ENCODE data around the gene CENPH. TPM values are rescaled to one million over a fixed set of nuclear protein-coding genes. Genes with fewer than 3 reads are reported as not detected.

CENPH gene
- total and polyA plus RNA-seq, 2 of the 8 experiments (the other 6 are each of a cell fraction or from before 2014, with no cell fraction given) = 69.0 to 82.8 TPM

DNA sequence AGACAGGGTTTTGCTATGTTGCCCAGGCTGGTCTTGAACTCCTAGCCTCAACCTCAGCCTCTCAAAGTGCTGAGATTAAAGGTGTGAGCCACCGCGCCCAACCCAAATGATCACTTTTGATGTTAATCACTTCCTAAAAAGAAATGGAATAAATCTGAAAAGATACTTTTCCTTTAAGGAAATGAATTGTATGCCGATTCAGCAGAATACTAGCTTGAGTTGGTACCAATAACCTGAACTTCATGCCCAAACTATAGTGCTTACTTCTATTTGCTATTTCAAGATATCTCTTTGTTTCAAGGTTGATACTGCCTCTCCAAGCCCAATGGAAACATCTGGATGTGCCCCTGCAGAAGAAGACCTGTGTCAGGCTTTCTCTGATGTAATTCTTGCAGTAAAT lies 18.4 kb upstream of the CENPH start:
- WGBS, 2 experiments (ENCODE audit: extremely low coverage in 1 of 2, insufficient coverage in 1 of 2, insufficient read length in 1 of 2, insufficient replicate concordance in 2 of 2, low coverage in 1 of 2, low lambda C conversion rate in 2 of 2, missing lambda C conversion rate in 1 of 2) = 96% methylated on average over 3 of the region's 3 CpGs; no CpG with 5 or more reads in 1 of the 2 experiments
- H3K27me3 ChIP-seq (replicated peaks in 1 of 4; ENCODE audit: control insufficient read depth in 3 of 4, extremely low read depth in 1 of 4, insufficient read depth in 3 of 4, low read length in 3 of 4) = no peaks in the 10 kb centered on the region
- ChIA-PET POLR2A (ENCODE audit: partially characterized antibody) (interaction anchor here (1.2 to 8.1 kb wide), 4 partner anchors 9 to 55 kb away, joined by 3 to 128 read pairs (median 8); partner anchors contain the start of gene CENPH), CTCF (ENCODE audit: partially characterized antibody) (interaction anchor here (1.4 to 1.8 kb wide), 2 partner anchors 77 to 142 kb away, joined by 3 to 5 read pairs; partner anchors contain the start of gene SLC30A5)
- no peak overlapping the region for H2BK120ac ChIP-seq (replicated peaks; ENCODE audit: low read depth, low read length)
- no peak overlapping the region for H2AK5ac ChIP-seq (ENCODE audit: low read depth, low read length)
- peaks cover 8 to 37% of the 10 kb centered on the region in 2 experiments for H3K79me2 ChIP-seq (ENCODE audit: control insufficient read depth in 1 of 2, insufficient read depth in 2 of 2, low read length in 2 of 2)
- peaks cover 49 to 78% (median 69%) of the 10 kb centered on the region in 4 experiments for H3K36me3 ChIP-seq (ENCODE audit: control insufficient read depth in 2 of 4, insufficient read depth in 4 of 4, low read length in 3 of 4)
- peaks cover 4% of the 10 kb centered on the region; the same call in 1 of the 2 replicates for H3K23me2 ChIP-seq (ENCODE audit: low read depth, low read length)
- no peak overlapping the region for H3K4me3 ChIP-seq (ENCODE audit: extremely low read depth in 1 of 4, insufficient read depth in 2 of 4, low read depth in 3 of 4, low read length in 4 of 4)
- H2BK5ac ChIP-seq (ENCODE audit: low read depth, low read length) = no peak overlapping the region
- no peak overlapping the region for H2BK15ac ChIP-seq (ENCODE audit: low read length)
- H2BK20ac ChIP-seq (ENCODE audit: low read length) = no peak overlapping the region
- H4K20me1 ChIP-seq (replicated peaks in 1 of 2; ENCODE audit: control insufficient read depth in 1 of 2, insufficient read depth in 2 of 2, low read length in 2 of 2) = peaks cover 5 to 6% of the 10 kb centered on the region in 2 experiments
- H3K14ac ChIP-seq (ENCODE audit: insufficient read length) = no peak overlapping the region
- no peak overlapping the region for H4K8ac ChIP-seq (ENCODE audit: extremely low read depth, insufficient read depth, low read length)
- no peak overlapping the region for H3K23ac ChIP-seq (ENCODE audit: insufficient read length)
- H3K56ac ChIP-seq (replicated peaks; ENCODE audit: insufficient read length, low read depth, low read length) = no peak overlapping the region
- no peak overlapping the region for H2AFZ ChIP-seq (ENCODE audit: low read length)
- H3K18ac ChIP-seq (ENCODE audit: extremely low read depth, low read length) = no peak overlapping the region
- H4K91ac ChIP-seq (replicated peaks; ENCODE audit: insufficient read length, low read length) = no peak overlapping the region
- H3K4me2 ChIP-seq (ENCODE audit: insufficient read depth in 1 of 2, low read depth in 2 of 2, low read length in 2 of 2) = no peak overlapping the region
- H3K9me3 ChIP-seq (ENCODE audit: insufficient read depth in 2 of 2, low read depth in 1 of 2, low read length in 1 of 2) = no peaks in the 10 kb centered on the region
- H2BK12ac ChIP-seq (ENCODE audit: low read depth, low read length) = no peak overlapping the region
- H3K79me1 ChIP-seq (ENCODE audit: low read depth, low read length) = no peaks in the 10 kb centered on the region; the same call in 1 of the 2 replicates
- FAIRE-seq (no peak), DNase-seq (ENCODE audit: low read depth in 1 of 2, low spot score in 2 of 2) (no peak)
- no peak overlapping the region for H3K9ac ChIP-seq (replicated peaks in 1 of 4; ENCODE audit: extremely low read depth in 1 of 4, low read depth in 3 of 4, low read length in 3 of 4)
- peaks cover 0 to 7% (median 4%) of the 10 kb centered on the region in 4 experiments; a peak in 5 of 7 replicates for H3K4me1 ChIP-seq (replicated peaks in 1 of 4; ENCODE audit: control insufficient read depth in 3 of 4, insufficient read depth in 4 of 4, low read length in 3 of 4)
- no peak overlapping the region for H3K27ac ChIP-seq (ENCODE audit: low read depth, low read length)
- H4K5ac ChIP-seq (ENCODE audit: insufficient read length, low read depth, low read length) = no peak overlapping the region
- no peak overlapping the region for H3K4ac ChIP-seq (replicated peaks; ENCODE audit: insufficient read length, low read depth, low read length)
- TF ChIP-seq GABPA (IDR thresholded peaks at IDR 0.05; ENCODE audit: borderline replicate concordance, insufficient read depth, low read length) = no peak
- TF ChIP-seq EGR1 (IDR thresholded peaks at IDR 0.05; ENCODE audit: borderline replicate concordance, low read depth, low read length) = no peak
- no peak for TF ChIP-seq NRF1 (IDR thresholded peaks at IDR 0.05; ENCODE audit: low read depth, low read length)
- TF ChIP-seq ASH2L (IDR thresholded peaks at IDR 0.05; ENCODE audit: low read length) = no peak
- TF ChIP-seq CREB1 (IDR thresholded peaks at IDR 0.05) = no peak
- no peak for TF ChIP-seq RNF2 (IDR thresholded peaks at IDR 0.05; ENCODE audit: borderline replicate concordance, low read depth, low read length, missing control alignments, poor library complexity, severe bottlenecking)
- no peak for TF ChIP-seq HDAC2 (IDR thresholded peaks at IDR 0.05; ENCODE audit: borderline replicate concordance in 1 of 2, low read depth in 2 of 2, low read length in 2 of 2)
- TF ChIP-seq SP2 (IDR thresholded peaks at IDR 0.05; ENCODE audit: low read length) = no peak
- TF ChIP-seq, protein P1, sequence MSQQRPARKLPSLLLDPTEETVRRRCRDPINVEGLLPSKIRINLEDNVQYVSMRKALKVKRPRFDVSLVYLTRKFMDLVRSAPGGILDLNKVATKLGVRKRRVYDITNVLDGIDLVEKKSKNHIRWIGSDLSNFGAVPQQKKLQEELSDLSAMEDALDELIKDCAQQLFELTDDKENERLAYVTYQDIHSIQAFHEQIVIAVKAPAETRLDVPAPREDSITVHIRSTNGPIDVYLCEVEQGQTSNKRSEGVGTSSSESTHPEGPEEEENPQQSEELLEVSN (IDR thresholded peaks at IDR 0.05) = no peak
- TF ChIP-seq HDAC6 (IDR thresholded peaks at IDR 0.05; ENCODE audit: low read depth, low read length) = no peak
- TF ChIP-seq ZNF274 (IDR thresholded peaks at IDR 0.05; ENCODE audit: borderline replicate concordance, extremely low read depth, low read length) = no peak
- TF ChIP-seq POLR2AphosphoS5 (IDR thresholded peaks at IDR 0.05; ENCODE audit: low read depth, low read length) = no peak
- TF ChIP-seq POLR2A (IDR thresholded peaks at IDR 0.05; ENCODE audit: control extremely low read depth in 1 of 2, low read depth in 2 of 2, low read length in 2 of 2) = no peak
- TF ChIP-seq BRCA1 (IDR thresholded peaks at IDR 0.05; ENCODE audit: low read depth, low read length) = no peak

Measured in H1 (cell line).